ENCODE results near the gene FRMD5.
"Not testable (repeated sequence)": the region's sequence is repeated elsewhere in the genome, so short reads cannot be mapped to it uniquely, and the experiment has no call there.

The FRMD5 gene

DNA sequence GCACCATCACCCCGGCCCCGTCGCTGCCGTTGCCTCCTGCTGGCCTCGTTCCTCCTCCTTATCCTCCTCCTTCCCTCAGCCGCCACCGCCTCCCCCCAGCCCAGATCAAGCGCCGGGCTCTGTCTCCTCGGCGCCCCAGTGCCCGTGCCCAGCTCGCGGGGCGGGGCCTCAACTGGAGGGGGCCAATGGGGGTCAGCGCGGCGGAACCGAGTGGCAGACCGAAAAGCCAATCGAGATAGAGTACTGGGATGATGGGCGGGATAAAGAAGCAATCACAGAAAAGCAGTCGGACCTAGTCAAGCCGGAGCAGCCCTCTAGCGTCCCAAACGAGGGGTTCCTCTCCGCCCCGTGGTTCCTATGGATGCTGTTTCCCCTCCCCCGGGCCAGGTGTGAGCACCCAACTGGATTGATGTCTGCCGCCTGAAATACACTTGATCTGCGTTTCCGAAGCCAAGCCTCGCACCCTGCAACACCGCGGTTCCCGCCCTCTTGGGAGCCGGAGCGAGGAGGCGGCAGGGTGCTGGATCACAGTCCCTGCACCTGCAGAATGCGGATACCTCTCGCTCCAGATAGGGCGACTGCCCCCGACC is at the start of gene FRMD5:
FRMD5 (minus strand) TSS at position 121 of the 590 bp plus-strand sequence.
- DNase-seq (ENCODE audit: low read depth, low spot score) = peak; percentile 98

DNA sequence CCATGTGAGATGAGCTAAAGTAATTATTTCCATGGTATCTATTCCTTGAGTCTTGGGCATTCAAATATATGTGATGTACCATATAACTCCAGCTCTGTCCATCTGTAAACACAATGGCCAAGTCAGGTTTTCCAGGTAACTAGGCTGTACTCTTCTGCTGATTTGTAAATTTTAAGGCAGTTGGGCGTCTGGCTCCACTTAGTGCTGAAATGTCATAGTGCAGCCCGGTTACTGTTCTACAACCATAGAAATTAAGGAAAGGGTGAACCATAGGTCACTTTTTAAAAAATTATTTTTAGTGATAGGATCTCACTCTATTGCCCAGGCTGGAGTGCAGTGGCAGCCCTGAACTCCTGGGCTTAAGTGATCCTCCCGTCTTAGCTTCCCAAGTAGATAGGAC is 48.8 kb upstream of the FRMD5 start:
- DNase-seq (ENCODE audit: low read depth, low spot score) = no peak

DNA sequence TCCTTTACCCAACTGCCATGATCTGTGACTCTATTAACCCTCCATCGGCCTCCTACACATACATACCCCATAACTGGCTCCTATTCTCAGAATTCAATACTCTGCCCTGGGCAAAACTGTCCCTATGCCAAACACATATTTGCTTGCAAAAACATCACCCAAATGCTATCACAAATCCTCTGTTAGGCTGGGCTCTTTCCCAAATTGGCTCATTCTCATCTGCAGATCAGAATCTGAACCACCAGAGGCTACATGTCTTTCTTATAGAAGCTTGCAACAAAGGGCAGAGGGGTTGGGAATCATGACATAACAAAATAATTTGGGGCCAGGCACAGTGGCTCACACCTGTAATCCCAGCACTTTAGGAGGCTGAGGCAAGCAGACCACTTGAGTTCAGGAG is 48.1 kb upstream of the FRMD5 start:
- no peak for DNase-seq (ENCODE audit: low read depth, low spot score)

DNA sequence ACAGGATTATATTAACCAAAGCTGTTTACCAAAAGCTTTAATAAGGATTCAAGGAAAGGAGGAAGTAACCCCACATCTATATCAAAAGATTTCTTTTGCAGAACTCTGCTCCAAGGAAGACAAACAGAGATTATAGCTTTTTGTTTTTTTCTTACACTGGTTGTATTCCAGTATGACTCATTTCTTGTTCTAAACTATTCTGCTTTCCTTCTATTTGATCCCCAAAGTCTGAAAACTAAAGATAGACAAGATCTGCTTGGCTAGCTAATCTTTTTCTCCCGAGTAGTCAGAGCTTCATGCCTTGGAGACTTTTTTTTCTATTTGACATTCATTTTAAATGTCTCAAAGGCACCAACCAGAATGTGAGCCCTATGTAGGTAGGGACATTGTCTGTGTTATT is 36.8 kb upstream of the FRMD5 start:
- no peak for DNase-seq (ENCODE audit: low read depth, low spot score)

DNA sequence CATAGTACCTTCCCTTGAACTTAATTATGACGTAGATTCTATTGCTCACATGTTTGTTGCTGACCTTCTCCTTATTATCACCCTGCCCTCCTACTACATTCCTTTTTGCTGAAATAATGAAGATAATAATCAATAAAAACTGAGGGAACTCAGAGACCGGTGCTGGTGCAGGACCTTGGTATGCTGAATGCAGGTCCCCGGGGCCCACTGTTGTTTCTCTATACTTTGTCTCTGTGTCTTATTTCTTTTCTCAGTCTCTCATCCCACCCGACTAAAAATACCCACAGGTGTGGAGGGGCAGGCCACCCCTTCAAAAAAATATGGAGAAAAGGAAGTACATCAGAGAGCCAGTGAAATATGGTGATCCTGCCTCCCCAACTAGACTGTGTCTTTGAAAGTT is 34.2 kb upstream of the FRMD5 start:
- DNase-seq (ENCODE audit: low read depth, low spot score) = not testable (repeated sequence)

DNA sequence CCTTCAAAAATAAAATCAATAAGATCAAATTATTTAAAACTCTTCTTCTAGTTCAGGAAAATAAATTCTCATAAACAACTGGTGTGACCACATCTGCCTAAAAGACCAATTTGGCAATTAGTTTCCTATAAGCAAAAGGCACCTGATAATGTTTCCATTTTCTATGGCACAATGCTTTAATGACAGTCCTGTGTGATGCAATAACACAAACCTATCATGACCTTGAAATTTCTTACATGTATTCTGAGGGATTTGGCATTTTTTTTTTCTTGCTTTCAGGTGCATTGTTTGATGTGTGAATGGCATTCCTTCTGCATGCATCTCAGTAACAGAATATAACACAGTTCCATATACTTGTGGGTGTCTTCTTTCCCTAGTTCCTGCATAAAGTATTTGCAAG is 32.5 kb upstream of the FRMD5 start:
- no peak for DNase-seq (ENCODE audit: low read depth, low spot score)

DNA sequence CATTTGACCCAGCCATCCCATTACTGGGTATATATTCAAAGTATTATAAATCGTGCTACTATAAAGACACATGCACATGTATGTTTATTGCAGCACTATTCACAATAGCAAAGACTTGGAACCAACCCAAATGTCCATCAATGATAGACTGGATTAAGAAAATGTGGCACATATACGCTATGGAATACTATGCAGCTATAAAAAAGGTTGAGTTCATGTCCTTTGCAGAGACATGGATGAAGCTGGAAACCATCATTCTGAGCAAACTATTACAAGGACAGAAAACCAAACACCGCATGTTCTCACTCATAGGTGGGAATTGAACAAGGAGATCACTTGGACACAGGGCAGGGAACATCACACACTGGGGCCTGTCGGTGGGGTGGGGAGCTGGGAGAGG is 31.9 kb upstream of the FRMD5 start:
- not testable (repeated sequence) for DNase-seq (ENCODE audit: low read depth, low spot score)

DNA sequence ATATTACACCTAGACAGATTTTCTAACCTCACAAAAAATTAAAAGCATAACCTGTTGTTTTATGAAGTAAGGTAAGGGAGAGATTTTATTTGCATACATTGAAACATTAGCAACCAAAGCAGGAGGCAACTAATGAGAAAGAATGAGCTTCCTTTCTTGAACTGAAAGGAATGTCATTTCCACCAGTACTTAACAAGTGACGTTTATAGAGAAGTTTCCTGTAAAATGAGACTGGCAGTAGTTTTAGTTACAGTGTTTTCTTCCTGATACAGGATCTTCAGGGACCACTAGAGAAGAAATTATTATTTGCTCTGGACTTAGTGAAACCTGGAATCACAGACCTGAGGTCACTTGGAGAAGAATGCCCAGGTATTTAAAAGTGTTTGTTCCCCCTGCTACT is 27.4 kb upstream of the FRMD5 start:
- DNase-seq (ENCODE audit: low read depth, low spot score) = no peak

DNA sequence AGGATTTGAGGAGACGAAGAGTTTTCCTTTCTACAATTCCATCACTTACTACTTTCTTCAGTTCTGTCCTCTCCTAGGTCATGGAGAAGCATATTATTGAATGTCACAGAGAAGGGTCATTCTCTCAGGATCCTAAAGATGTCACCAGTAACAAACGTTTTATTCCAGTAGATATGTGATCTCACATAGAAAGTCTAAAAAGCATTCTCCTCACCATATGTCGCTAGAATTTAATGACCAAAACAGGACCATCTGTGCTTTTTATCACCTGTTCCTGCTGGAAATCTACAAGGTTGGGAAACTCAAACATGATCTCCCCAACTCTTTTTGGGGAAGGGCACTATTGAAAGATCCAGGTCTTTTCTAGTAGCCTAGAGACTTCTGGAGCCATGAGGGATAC is 24.0 kb upstream of the FRMD5 start:
- no peak for DNase-seq (ENCODE audit: low read depth, low spot score)

DNA sequence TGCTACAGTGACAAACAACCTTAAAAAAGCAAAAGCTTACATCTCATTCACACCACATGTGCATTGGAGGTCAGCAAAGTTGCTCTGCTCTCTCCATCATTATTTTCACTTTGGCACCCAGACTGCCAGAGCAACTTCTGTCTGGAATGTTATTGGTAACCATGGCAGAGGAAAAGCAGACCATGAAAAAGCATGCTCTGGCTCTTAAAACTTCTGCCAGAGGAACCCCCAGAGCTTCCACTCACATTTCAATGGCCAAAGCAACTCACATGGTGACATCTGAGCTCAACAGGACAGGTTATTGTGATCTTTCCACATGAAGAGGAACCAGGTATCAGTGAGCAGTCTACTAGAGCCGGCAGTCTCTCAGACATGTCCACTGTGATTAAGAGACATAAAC is 21.9 kb upstream of the FRMD5 start:
- no peak for DNase-seq (ENCODE audit: low read depth, low spot score)

DNA sequence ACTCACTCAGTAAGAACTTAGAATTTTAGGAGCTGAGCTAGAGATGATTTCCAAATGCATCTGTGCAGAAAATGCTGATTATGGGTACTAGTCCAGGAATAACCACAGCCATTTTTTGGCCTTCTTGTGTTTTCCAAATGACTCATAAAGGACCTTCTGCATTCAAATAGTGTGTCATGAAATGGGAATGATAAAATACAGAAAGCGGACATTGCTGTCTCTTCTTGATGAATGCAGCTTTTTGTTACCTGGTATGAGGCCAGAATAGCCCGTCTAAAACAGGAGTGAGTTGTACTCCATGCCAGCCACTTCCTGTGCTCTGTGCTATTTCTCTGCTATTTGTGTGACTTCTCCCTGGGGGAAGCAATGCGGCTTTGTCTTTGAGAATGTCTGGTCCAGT is 20.5 kb upstream of the FRMD5 start:
- DNase-seq (ENCODE audit: low read depth, low spot score) = no peak

DNA sequence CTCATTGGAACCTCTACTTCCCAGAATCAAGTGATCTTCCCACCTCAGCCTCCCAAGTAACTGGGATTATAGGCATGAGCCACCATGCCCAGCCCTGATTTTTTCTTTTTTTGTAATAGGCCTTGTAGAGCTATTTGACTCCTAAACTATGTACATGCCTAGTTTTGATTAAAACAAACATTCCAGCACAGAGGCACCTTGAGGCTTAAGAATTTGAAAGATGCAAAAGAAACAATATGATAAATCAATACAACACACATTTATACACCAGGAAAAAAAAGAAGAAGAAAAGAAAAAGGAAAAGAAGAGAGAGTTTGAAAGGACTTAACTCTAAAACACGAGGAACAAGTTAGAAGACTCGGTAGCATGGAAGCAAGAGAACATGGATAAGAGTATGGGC is 13.9 kb upstream of the FRMD5 start:
- no peak for DNase-seq (ENCODE audit: low read depth, low spot score)

DNA sequence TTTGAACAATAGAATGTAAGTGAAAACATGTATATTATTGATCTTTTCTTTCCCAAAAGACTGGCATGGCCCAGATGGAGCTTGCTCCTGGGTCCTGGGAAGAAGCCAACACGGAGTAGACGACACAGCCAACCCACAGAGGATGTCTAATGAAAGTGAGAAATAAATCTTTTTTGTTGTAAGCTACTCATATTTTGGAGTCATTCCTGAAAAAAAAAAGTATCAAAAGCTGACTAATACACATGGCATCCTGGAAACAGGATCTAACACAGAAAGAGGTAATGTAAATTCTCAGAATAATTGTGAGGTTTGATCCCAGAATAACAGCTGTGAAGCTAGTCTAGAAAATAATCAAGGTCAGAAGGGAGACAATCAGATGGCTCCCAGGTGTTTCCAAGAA is 12.6 kb upstream of the FRMD5 start:
- no peak for DNase-seq (ENCODE audit: low read depth, low spot score)

DNA sequence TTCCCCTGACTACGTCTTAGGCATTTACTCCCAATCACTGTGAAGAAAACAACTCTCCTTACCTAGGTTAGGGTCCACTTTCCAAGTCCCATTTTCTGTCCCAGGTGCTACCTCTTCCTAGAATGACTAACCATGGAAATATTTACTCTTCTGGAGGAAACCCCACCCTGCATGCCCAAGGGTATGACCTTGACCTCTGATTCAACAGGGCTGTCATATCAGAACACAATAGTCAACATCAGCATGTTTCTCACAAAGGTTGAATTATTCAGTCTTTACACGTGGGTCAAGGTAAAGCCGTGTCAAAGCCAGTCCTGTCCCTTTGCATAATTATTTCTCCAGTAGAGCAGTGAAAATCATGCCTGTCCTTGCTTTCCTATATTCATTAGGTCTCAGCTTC is 4.3 kb upstream of the FRMD5 start:
- no peak for DNase-seq (ENCODE audit: low read depth, low spot score)

DNA sequence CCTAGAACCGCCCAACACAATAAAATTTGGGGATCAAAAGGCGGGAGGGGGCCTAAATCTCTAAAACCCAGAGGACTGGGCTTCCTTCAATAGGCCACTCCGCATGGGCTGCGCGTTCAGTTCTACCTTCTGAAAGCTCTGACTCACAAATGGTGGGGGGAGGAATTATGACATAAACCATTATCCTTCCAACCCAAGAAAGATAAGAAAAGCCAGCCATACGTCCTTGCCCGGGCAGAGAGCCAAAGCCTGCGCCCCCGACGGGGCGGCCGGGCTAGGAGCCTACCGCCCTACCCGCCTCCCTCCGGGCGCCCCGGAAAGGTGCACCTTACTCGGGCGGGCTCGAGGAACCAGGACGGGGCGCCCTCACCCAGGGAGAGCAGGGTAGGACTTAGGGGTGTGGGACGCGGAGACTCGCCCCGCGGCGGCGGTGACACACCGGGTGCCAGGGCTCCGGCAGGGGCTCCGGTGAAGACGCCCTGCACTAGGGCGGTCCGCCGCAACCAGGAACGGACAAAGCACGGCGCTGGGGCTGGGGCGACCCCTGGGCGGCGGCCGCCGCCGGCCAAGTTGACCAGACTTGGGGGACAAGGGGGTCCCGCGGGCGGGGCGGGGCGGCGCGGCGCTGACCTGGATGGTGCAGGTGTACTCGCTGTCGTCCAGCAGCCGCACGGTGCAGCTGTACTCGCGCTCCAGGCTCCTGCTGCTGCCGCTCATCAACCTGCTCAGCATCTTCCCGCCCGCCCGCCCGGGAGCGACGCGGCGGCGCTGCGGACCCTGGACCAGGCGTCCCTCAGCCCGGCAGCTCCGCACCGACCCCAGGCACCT is 534 bp downstream of the FRMD5 start:
- DNase-seq (ENCODE audit: low read depth, low spot score) = no peak

DNA sequence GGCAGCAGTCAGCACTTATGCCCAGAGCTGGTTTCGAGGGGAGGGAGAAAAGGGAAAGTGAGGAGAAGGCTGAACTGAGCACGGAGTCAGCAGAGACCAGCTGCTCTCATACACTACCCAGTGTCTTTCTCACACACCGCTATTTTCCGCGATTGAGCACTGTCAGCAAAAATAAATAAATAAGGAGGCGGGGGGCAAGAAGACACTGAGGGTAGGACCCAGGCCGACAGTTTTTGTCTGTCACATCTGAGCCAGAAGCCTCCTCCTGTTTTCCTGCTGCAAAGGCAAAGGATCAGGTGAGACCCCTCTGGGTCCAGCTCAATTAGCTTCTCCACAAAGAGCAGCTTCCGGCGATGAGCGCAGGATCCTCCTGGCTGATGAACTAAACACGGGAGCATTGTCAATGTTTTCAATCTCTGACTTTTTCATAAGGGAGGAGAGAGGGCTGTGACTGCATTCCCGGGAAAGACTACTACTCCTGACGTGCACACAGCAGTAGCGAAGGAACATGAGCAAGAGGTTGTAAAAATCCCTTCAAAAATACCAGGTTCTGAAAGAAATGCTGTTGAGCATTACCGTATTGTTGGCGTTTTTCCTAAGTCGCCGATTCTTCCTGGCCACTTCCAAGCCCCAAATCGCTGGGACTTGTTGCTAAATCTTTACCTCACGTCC is 1.3 kb downstream of the FRMD5 start:
- peak; percentile 50 for DNase-seq (ENCODE audit: low read depth, low spot score)

DNA sequence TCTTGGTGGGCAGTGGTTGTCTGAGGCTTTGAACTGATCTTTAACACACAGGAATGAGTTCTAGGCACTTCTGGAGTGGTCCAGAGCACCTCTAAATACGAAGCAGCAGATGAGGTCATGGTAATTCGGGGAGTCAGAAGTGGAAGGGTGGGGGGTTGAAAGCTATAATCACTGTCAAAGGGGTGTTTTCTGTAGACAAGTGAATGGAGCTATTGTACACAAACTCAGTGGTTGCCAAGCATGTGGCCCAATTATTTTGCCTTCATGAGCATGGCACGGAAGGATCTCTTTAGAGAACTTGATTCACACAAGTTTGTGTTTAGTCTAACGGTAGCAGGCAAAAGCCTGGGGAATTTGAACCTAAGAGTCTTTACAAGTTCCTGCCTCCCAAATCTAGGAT is 6.3 kb downstream of the FRMD5 start:
- DNase-seq (ENCODE audit: low read depth, low spot score) = no peak

DNA sequence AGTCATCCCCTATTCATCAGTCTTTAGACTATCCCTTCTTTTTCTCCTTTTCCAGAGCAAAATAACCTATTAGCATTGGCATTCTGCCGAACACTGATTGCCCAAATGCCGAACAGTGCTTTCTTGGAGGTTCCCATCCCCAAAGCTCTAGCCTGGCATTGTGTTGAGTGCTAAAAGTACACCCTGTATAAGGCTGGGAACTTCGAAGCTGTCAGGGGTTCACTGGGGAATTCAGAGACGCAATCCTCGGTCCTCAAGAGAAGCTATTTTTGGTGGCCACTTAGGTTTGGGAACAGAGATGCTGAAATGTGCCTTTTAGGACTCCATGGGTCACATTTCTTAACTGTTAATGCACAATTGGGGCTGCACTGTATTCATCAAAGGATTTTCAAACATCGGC is 8.4 kb downstream of the FRMD5 start:
- no peak for DNase-seq (ENCODE audit: low read depth, low spot score)

DNA sequence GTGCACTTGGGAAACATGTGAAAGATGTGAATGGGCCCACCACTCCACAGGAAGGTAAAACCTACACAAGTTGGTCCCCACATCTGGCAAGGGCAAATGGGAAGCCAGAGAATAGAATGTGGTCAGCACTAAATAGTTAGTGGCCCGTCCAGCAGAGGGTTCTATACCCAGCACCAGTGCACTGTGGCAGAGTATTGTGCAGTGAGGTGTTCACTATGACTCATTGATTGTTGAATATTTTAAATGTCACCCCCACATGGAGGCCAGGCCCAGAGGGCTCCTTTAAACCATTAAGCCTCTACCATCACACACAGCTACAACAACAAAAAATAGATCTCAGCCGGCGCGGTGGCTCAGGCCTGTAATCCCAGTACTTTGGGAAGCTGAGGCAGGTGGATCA is 11.7 kb downstream of the FRMD5 start:
- DNase-seq (ENCODE audit: low read depth, low spot score) = no peak

DNA sequence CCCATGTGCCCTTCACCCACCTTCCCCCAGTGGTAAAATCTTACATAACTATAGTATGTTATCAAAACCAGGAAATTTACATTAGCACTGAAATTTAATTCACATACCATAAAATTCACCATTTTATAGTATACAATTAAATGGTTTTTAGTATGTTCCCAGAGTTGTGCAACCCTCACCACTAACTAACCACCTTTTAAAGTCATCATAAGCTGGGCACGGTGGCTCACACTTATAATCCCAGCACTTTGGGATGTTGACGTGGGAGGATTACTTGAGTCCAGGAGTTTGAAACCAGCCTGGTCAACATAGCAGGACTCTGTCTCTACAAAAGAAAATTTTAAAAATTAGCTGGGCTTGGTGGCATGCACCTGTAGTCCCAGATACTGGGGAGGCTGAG is 13.7 kb downstream of the FRMD5 start:
- DNase-seq (ENCODE audit: low read depth, low spot score) = no peak

DNA sequence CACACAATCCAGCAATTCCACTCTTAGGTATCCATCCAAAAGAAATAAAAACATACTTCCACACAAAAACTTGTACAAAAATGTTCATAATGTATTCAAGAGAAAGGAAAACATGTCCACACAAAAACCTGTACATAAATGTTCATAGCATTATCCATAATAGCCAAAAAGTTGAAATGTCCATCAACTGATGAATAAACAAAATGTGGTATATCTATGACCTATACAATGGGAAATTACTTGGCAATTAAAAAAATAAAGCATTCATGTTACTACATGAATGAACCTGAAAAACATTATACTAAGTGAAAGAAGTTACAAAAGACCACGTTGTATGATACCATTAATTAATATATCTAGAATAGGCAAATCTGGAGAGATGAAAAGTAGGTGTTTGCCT is 17.9 kb downstream of the FRMD5 start:
- DNase-seq (ENCODE audit: low read depth, low spot score) = no peak

DNA sequence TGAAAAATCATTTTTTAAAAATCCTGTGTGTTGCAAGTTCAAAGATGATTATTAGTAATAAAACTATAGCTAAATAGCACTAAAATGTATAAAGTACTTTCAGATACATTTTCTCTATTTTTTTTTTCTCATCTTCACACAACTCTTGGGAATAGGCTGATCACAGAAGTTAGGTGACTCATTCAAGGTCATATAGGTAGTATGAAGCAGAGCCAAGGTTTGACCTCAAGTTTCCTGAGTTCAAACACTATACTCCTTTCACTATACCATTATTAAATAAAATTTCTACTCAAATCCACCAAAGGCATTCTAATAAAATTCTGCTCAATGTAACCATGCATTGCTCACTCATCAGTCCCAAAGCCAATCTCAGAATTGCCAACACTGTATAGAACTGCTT is 21.3 kb downstream of the FRMD5 start:
- no peak for DNase-seq (ENCODE audit: low read depth, low spot score)

DNA sequence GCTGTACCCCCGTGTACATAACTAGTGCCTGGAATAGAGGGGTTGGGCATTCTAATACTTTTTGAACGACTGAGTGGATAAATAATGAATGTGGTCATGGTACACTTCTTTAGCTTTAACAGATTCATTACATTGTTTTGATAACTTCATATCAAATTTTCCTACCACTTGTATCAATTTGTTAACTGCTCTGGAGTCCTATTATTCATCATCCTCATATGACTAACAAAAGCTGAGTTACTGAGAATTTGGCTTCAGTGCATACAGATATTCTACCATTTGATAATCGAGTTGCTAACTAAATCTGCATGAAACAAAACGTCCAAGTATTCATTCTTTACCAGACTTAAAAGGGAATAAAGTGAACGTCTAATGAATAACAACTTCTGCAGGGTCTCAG is 31.7 kb downstream of the FRMD5 start:
- DNase-seq (ENCODE audit: low read depth, low spot score) = no peak

Data from ELF-1 (cell line).